ENCODE data around the gene PLCG2.
"Not testable (repeated sequence)": the region's sequence is repeated elsewhere in the genome, so short reads cannot be mapped to it uniquely, and the experiment has no call there.

The PLCG2 gene

GRCh38 chr16:81945665-81946064 lies 166.6 kb downstream of the PLCG2 start:
- no peak for DNase-seq

DNA sequence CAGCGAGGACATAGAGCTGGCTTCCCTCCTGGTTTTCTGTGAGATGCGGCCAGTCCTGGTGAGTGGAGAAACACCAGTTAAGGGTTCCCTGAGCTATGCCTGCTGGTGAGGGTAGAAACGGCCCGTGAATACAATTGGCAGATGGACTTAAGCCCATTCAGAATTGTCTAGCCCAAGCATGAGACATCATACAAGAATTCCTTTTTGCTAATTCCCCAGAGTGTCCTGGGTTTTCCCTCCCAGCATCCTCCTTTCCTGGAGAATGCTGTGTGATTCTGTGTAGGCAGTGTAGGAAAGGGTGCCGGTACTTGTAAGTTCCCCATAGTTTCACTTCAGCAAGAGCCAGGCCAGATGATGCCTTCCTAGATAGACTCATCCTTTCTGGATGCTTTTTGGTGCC lies 167.1 kb downstream of the PLCG2 start:
- DNase-seq, result no peak

DNA sequence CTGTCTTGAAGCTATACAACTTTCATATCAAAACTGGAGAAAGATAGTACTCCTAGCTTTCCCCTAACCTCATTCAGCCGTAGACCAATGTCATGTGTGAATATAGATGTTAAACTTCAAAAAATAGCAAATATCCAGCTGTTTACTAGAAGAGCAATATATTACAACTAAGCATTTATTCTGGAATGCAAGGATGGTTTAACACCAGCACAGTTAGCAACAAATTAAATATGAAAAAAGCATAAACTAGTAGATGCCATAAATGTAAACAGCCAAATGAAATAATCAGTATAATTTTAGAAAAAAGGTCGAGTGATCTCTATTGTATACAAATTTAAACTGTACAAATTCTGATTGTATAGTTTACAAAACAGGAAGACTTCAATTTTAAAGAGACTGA lies 172.5 kb downstream of the PLCG2 start:
- no peak for DNase-seq

GRCh38 chr16:81956213-81956948 lies 177.3 kb downstream of the PLCG2 start:
- no peak for DNase-seq

DNA sequence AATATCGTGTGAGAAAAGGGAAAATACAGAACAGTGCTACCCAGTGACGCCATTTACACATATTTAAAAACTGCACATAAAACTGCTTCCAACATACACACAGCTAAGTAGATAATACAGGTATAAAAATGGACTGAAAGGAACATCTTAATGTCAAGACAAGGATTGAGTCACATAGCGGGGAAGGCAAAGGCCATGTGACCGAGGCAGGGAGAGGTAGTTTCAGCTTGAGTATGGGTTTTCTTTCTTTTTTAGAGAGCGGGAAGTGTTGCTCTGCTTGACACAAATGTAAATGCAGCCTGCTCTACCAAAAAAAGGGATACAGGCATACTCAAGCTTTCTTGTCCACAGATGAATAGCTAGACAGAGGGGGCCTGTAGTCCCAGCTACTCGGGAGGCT lies 185.7 kb downstream of the PLCG2 start:
- no peak for DNase-seq

- no peak for DNase-seq
Measured at GRCh38 chr16:81967358-81967757, 188.3 kb downstream of the PLCG2 start.

DNA sequence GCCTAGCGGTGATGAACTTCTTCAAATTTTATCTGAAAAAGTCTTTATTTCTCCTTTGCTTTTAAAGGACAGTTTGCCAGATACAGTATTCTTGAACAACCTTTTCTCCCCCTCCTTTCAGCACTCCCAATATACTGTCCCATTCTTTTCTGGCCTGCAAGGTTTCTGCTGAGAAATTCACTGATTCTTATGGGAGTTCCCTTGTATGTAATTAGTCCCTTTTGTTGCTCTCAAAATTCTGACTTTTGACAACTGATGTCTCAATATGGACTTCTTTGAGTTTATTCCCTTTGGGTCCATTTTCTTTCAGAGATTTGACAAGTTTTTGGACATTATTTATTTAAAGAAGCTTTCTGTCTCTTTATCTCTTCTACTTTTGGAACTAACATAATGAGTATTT lies 192.8 kb downstream of the PLCG2 start:
- DNase-seq, result no peak

DNA sequence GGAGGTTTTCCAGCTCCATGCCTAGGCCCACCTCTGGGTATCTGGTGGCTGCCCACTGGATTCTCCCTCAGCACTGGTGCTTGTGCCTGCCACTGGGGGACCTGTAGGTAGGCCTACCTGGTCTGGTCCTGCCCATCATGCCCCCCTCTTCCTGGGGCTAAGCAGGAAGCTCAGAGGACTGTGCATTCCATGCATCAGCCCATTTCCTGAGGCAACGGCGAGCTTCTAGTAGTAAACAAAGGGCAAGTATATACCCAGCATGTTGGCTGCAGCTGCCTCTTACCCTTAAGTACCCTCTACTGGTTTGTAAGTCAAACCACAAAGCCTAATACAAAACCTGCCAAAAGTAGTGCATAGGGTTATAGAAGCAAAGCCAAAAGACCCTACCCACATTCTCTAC lies 194.6 kb downstream of the PLCG2 start:
- DNase-seq, result no peak

DNA sequence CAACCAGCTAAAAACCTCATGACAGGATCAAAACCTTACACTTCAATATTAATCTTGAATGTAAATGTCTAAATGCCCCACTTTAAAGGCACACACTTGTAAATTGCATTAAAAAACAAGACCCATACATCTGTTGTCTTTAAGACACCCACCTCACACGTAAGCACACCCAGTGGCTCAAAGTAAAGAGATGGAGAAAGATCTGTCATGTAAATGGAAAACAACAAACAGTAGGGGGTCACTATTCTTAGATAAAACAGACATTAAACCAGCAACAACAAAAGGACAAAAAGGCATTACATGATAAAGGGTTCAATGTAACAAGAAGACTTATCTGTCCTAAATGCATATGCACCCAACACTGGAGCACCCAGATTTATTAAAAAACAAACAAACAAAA lies 196.5 kb downstream of the PLCG2 start:
- DNase-seq, result no peak

- DNase-seq, result not testable (repeated sequence)
Measured at GRCh38 chr16:81977335-81977942, 198.3 kb downstream of the PLCG2 start.

DNA sequence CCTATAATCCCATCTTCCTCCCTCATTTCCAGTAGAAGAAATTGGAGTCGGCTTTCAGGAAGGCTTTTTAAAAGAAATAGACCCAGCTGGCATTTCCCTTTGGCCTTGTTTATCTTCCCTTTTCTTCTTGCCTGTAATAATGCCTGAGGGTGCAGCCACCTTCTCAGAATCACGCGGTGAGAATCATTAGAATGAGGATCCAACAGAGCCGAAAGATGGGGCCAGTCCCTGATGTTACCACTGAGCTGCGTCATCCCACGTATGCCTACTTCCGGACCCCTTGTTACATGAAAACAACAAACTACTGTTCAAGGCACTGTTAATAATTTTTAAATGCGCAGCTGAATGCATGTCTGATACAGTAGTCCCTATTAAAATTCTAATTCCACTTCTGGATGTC lies 208.0 kb downstream of the PLCG2 start:
- DNase-seq, result no peak

- no peak for DNase-seq
Measured at GRCh38 chr16:81987706-81988105, 208.6 kb downstream of the PLCG2 start.

DNA sequence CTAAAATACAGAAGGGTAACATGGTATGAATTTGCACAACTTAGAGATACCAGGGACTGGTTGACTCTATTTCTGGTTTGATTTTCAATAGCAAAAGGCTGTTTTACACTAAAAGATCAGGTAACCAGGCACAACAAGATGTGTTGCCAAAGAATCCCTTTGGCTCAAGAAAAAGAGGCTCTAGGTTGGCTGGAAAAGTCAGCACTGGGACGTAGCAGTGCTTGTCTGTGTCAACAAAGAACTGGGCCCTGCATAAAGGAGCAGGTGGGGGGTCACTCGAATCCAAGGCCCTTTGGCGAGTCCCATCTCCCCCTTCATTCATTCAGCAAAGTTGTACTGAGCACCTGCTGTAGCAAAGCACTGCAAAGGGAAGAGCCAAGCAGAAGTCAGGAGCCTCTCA lies 213.8 kb downstream of the PLCG2 start:
- DNase-seq, result no peak

DNA sequence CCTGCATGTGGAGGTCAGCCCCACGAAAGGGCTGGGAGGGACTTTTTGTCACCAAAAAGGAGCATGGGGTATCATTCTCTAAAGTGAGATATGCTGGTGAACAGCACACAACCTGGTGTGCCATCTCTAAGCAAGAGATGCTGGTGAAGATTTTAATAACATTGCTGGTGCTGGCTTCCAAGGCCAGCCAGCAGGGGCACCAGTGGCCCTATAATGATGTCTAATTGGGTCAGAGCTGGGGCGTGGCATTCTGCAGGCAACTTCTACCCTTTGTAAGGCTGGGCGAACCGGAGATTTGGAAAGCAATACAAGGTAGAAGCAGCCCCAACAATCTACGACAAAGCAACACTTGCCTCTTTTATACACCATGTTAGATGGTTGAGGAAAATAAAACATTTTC lies 215.4 kb downstream of the PLCG2 start:
- DNase-seq, result no peak

DNA sequence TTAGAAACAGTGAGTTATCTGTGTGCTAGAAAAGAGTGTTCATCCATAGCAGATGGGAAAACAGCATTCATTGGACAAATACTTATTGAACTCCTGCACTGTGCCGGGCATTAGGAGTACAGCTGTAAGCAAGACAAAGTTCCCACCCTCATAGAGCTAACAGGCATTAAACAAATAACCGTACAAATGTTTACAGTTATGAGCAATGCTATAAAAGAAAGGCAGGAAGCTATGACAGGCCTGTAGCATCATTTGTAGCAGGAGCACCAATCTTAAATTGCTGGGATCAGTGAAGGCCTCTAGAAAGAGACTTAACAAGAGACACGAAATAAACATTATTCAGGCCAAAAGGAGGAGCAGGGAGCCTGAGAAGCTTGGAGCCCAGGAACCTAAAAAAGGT lies 216.6 kb downstream of the PLCG2 start:
- no peak for DNase-seq

- no peak for DNase-seq
Measured at GRCh38 chr16:81996664-81997509, 217.8 kb downstream of the PLCG2 start.

DNA sequence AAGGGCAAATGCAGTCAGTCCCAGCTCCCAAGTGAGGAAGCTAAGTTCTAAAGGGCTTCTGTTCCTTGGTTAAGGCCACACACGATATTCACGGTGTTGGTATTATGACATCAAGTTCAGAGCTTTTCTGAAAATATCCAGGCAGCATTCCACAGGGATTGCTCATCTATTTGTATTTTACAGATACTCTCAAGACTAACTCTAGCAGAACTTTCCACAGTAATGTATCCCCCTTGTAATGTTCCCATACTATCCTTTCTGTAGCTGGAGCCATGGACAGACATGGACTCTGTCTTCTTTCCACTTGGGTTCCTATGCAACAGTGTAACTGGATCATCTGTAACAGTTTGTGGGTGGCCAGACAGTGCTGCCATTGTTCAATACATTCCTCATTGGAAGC lies 218.6 kb downstream of the PLCG2 start:
- no peak for DNase-seq

- DNase-seq, result no peak
Measured at GRCh38 chr16:82002831-82003230, 223.7 kb downstream of the PLCG2 start.

GRCh38 chr16:82004601-82005000 lies 225.5 kb downstream of the PLCG2 start:
- no peak for DNase-seq

- no peak for DNase-seq
Measured at GRCh38 chr16:82005027-82005830, 226.1 kb downstream of the PLCG2 start.

DNA sequence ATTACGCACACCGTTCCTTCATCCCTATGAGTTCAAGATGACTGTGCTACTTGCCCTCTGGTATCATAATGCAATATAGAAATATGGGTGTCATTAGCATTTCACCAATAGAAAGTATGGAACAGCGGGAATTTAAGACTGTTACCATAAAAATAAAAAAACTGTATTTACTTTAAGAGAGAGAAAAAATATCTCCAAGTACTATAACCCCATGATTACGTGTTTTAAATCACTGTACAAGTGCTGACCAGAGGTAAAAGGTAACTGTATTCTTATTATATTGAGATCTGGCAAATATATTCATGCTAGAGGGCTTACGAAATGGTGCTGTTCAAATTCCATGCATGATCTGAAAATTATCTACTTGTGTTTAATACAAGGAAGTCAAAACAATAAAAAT lies 226.9 kb downstream of the PLCG2 start:
- DNase-seq, result no peak

DNA sequence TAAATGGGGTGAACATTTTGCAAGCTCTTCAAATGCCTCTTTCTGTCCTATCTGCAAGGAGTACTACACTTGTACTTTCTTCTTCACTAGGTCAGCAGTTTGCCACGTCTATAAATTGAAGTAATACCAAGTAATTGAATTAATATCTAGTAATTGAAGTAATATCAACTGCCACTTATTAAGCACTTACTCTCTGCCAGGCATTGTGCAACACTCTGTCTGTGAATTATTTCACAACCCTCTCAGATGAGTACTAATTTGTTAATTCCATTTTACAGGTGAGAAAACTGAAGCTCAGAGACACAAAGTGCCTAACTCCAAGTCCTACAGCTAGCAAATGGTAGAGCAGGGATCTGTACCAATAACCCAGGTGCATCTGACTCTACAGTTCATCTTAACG lies 228.1 kb downstream of the PLCG2 start:
- no peak for DNase-seq

DNA sequence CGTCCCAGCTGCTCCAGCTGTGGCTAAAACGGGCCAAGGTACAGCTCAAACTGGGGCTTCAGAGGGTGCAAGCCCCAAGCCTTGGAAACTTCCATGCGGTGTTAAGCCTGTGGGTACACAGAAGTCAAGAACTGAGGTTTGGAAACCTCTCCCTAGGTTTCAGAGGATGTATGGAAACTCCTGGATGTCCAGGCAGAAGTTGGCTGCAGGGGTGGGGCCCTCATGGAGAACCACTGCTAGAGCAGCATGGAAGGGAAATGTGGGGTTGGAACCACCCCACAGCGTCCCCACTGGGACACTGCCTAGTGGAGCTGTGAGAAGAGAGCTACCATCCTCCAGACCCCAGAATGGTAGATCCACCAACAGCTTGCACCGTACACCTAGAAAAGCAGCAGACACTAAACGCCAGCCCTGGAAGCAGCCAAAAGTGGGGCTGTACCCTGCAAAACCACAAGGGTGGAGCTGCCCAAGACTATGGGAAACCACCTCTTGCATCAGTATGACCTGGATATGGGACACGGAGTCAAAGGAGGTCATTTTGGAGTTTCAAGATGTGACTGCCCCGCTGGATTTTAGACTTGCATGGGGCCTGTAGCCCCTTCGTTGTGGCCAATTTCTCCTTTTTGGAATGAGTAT lies 230.0 kb downstream of the PLCG2 start:
- no peak for DNase-seq
